Endothelial cell of umbilical vein (primary cell): Measurements from ENCODE around the gene CARD11. TPM values are rescaled to one million over a fixed set of nuclear protein-coding genes. Genes with fewer than 3 reads are reported as not detected.

Source experiments
- BruUV-seq: library from RNA; stranded (reverse); fragments of 400-500 nt; replicated peaks from 2 replicates; lab custom pipeline; 2021; lab: Mats Ljungman, UMichigan
- CTCF ChIA-PET: fragments of 300-600, 350-600 bp; sonication (Branson Sonifier 250); formaldehyde crosslinking; loops from one replicate; lab custom pipeline; 2021; ENCODE audit warnings: antibody characterized with exemption, inconsistent platforms; lab: Charles Lee
- POLR2A ChIA-PET: fragments of 300-600, 350-600 bp; sonication (Branson Sonifier 250); formaldehyde crosslinking; loops from one replicate; lab custom pipeline; 2021; ENCODE audit warnings: antibody characterized with exemption, inconsistent platforms; lab: Charles Lee
- DNase-seq: peaks from one replicate; pipeline ENCODE4 v3.0.0-alpha.2; 2011; ENCODE audit warnings: low read depth, low spot score
- FAIRE-seq: peaks from 2 replicates; lab custom pipeline; 2011; peaks lifted over from hg19 to GRCh38; lab: Jason Lieb, UNC
- H2AFZ ChIP-seq: 2 replicates; pipeline ENCODE4 v1.6.0; 2012; ENCODE audit warnings: low read depth, low read length, control low read depth, inconsistent platforms
- H3K27ac ChIP-seq: 2 replicates; pipeline ENCODE4 v1.5.1; 2011; ENCODE audit warnings: low read depth, mild to moderate bottlenecking, control low read depth, low read length, moderate library complexity; ENCODE audit not compliant: insufficient read depth
- H3K27me3 ChIP-seq, 2 experiments: 2 replicates each; pipeline versions ENCODE4 v1.6.0 to v1.6.1; 2011; ENCODE audit warnings: low read length in 2 of 2, mixed read lengths in 1 of 2; ENCODE audit not compliant: control insufficient read depth in 2 of 2, insufficient read depth in 2 of 2
- H3K36me3 ChIP-seq, 2 experiments: 2 replicates in 1 of 2; 3 replicates in 1 of 2; pipeline ENCODE4 v1.5.1; 2011; ENCODE audit warnings: low read length in 2 of 2, mild to moderate bottlenecking in 1 of 2, moderate library complexity in 1 of 2; ENCODE audit not compliant: control insufficient read depth in 2 of 2, insufficient read depth in 2 of 2; ENCODE audit errors: extremely low read depth in 1 of 2
- H3K4me1 ChIP-seq: 3 replicates; pipeline ENCODE4 v1.5.1; 2011; ENCODE audit warnings: mild to moderate bottlenecking, low read length; ENCODE audit not compliant: control insufficient read depth, insufficient read depth; ENCODE audit errors: extremely low read depth
- H3K4me2 ChIP-seq: 2 replicates; pipeline ENCODE4 v1.6.1; 2011; ENCODE audit warnings: low read length, control low read depth, mixed read lengths; ENCODE audit not compliant: insufficient read depth
- H3K4me3 ChIP-seq, 3 experiments: fragments of 200-600 bp in 1 of 3; sonication (generic), shearing (Covaris generic) in 1 of 3; replicated peaks in 1 of 3; 2 replicates each; pipeline ENCODE4 v1.5.1; 2011 to 2016; ENCODE audit warnings: control low read depth in 3 of 3, low read length in 3 of 3, mild to moderate bottlenecking in 2 of 3, inconsistent platforms in 1 of 3, low read depth in 1 of 3, moderate library complexity in 1 of 3; ENCODE audit not compliant: insufficient read depth in 1 of 3
- H3K79me2 ChIP-seq: 2 replicates; pipeline ENCODE4 v1.6.0; 2012; ENCODE audit warnings: low read length, inconsistent platforms; ENCODE audit not compliant: control insufficient read depth, insufficient read depth
- H3K9ac ChIP-seq: replicated peaks from 2 replicates; pipeline ENCODE3; 2011; ENCODE audit warnings: low read length, control low read depth; ENCODE audit not compliant: insufficient read depth; ENCODE audit errors: extremely low read depth
- H3K9me1 ChIP-seq: replicated peaks from 3 replicates; pipeline ENCODE4 v1.6.0; 2011; ENCODE audit warnings: mild to moderate bottlenecking, low read length; ENCODE audit not compliant: control insufficient read depth, insufficient read depth; ENCODE audit errors: extremely low read depth
- H3K9me3 ChIP-seq: replicated peaks from 2 replicates; pipeline ENCODE4 v1.5.1; 2012; ENCODE audit warnings: low read length, inconsistent platforms; ENCODE audit not compliant: control insufficient read depth, insufficient read depth
- H4K20me1 ChIP-seq: replicated peaks from 2 replicates; pipeline ENCODE3; 2011; ENCODE audit warnings: mild to moderate bottlenecking, low read length; ENCODE audit not compliant: control insufficient read depth, insufficient read depth; ENCODE audit errors: extremely low read depth
- EZH2 ChIP-seq: IDR thresholded peaks from 2 replicates; pipeline ENCODE4 v1.6.1; 2012; ENCODE audit warnings: borderline replicate concordance, low read depth, mild to moderate bottlenecking, moderate library complexity, low read length, inconsistent platforms; ENCODE audit not compliant: severe bottlenecking
- FOS ChIP-seq: IDR thresholded peaks from 2 replicates; pipeline ENCODE4 v1.6.1; 2011; ENCODE audit warnings: mild to moderate bottlenecking, low read length, moderate library complexity, borderline replicate concordance; ENCODE audit not compliant: insufficient read depth
- GATA2 ChIP-seq: IDR thresholded peaks from 2 replicates; pipeline ENCODE4 v1.7.0; 2011; ENCODE audit warnings: low read depth, mild to moderate bottlenecking, moderate library complexity, mixed read lengths, low read length; ENCODE audit not compliant: insufficient read length, insufficient read depth
- POLR2AphosphoS5 ChIP-seq: IDR thresholded peaks from 2 replicates; pipeline ENCODE4 v1.6.1; 2012; ENCODE audit warnings: low read depth, mild to moderate bottlenecking, control low read depth, low read length, moderate library complexity; ENCODE audit not compliant: insufficient read depth
- dilution Hi-C: fragments of 300-500 bp; cut with MboI; formaldehyde crosslinking; loops from one replicate; pipeline ENCODE4 v1.15.0; 2019; ENCODE audit warnings: low sequenced_read_pairs; ENCODE audit not compliant: extremely low pct_ligation_motif_present
- intact Hi-C: fragments of 100-400 bp; cut with micrococcal nuclease; formaldehyde crosslinking; loops from one replicate; pipeline ENCODE4 v1.10.0; 2022
- polyA plus RNA-seq, 4 experiments: library from polyadenylated mRNA; depleted of rRNA in 3 of 4; stranded (reverse) in 3 of 4; unstranded in 1 of 4; fragments of >200 nt; gene quantifications; 2 replicates each; pipeline versions ENCODE4 v1.2.1 to v1.2.3, GENCODE V29; 2011 to 2012; ENCODE audit warnings: missing spikeins in 1 of 4
- total RNA-seq: library from RNA; stranded (reverse); gene quantifications from 2 replicates; pipeline ENCODE4 v1.2.3, GENCODE V29; 2021
- TF ChIP-seq, protein P1 (sequence below): IDR thresholded peaks from 2 replicates; pipeline ENCODE4 v1.6.1; 2011; ENCODE audit not compliant: insufficient read depth, insufficient read length
- TF ChIP-seq, protein P2 (sequence below), 2 donors: IDR thresholded peaks; 1 replicate in 1 of 2; 2 replicates in 1 of 2; pipeline ENCODE4 v1.5.1; 2011; ENCODE audit warnings: low read length in 2 of 2, mild to moderate bottlenecking in 2 of 2, moderate library complexity in 2 of 2, control low read depth in 1 of 2, inconsistent platforms in 1 of 2, low read depth in 1 of 2; ENCODE audit not compliant: insufficient read depth in 1 of 2; ENCODE audit errors: extremely low read depth in 1 of 2

Gene CARD11
- total and polyA plus RNA-seq, 2 donors (not counting 3 experiments of a cell fraction or from before 2014, with no cell fraction given) = 20.4 to 41.8 TPM

DNA sequence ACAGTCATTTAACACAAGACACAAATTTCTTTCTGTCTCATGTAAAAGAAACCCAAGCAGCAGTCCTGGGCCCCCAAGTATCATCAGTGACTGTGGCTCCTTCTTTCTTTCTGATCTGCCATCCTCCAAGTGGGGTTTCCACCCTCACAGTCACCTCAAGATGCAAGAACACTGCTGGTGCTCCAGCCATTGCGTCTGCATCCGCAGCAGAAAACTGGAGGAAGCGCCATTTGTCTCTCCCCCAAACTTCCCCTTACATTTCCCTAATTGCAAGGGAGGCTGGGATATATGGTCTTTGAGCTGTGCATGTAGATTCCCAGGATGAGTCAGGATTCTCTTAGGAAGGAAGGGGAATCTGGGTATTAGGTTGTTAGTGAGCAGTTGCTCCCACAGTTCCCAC, 138.6 kb downstream of the CARD11 start:
- Histone ChIP-seq H3K4me1 (no peaks in the 10 kb centered on the region), H3K36me3 (peaks cover 0 to 2% of the 10 kb centered on the region in 2 experiments), H3K4me2 (no peak overlapping the region), H3K27me3 (no peaks in the 10 kb centered on the region), H3K9me3 (no peaks in the 10 kb centered on the region), H3K9me1 (no peaks in the 10 kb centered on the region), H2AFZ (no peak overlapping the region), H3K79me2 (no peaks in the 10 kb centered on the region), H3K4me3 (no peak overlapping the region), H4K20me1 (no peaks in the 10 kb centered on the region), H3K9ac (no peak overlapping the region), H3K27ac (no peak overlapping the region)
- CTCF ChIA-PET = no interaction called here
- intact Hi-C loops (no loop called here), dilution Hi-C loops (no loop called here)
- TF ChIP-seq FOS = no peak
- TF ChIP-seq EZH2 = no peak
- TF ChIP-seq POLR2AphosphoS5 = no peak
- TF ChIP-seq, protein P1, sequence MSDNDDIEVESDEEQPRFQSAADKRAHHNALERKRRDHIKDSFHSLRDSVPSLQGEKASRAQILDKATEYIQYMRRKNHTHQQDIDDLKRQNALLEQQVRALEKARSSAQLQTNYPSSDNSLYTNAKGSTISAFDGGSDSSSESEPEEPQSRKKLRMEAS = no peak
- TF ChIP-seq, protein P2, sequence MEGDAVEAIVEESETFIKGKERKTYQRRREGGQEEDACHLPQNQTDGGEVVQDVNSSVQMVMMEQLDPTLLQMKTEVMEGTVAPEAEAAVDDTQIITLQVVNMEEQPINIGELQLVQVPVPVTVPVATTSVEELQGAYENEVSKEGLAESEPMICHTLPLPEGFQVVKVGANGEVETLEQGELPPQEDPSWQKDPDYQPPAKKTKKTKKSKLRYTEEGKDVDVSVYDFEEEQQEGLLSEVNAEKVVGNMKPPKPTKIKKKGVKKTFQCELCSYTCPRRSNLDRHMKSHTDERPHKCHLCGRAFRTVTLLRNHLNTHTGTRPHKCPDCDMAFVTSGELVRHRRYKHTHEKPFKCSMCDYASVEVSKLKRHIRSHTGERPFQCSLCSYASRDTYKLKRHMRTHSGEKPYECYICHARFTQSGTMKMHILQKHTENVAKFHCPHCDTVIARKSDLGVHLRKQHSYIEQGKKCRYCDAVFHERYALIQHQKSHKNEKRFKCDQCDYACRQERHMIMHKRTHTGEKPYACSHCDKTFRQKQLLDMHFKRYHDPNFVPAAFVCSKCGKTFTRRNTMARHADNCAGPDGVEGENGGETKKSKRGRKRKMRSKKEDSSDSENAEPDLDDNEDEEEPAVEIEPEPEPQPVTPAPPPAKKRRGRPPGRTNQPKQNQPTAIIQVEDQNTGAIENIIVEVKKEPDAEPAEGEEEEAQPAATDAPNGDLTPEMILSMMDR (IDR thresholded peaks at IDR 0.05; ENCODE audit: extremely low read depth in 1 of 2, insufficient read depth in 1 of 2, low read depth in 1 of 2, low read length in 2 of 2) = no peak
- TF ChIP-seq GATA2 = no peak
- FAIRE-seq (no peak), DNase-seq (no peak)
- BruUV-seq = no TSS peak
- POLR2A ChIA-PET = no interaction called here
